GM06990 (cell line): ENCODE results near the gene MRC2.

ENCODE experiments used
- DNase-seq: peaks from one replicate; pipeline ENCODE4 v3.0.0-alpha.2; 2011; ENCODE audit not compliant: insufficient read length; ENCODE audit errors: extremely low read depth
- H3K27me3 ChIP-seq: replicated peaks from 2 replicates; pipeline ENCODE4 v1.6.0; 2011; ENCODE audit warnings: low read length; ENCODE audit not compliant: control insufficient read depth, insufficient read depth
- H3K36me3 ChIP-seq: 2 replicates; pipeline ENCODE4 v1.5.1; 2011; ENCODE audit warnings: low read length; ENCODE audit not compliant: control insufficient read depth, insufficient read depth
- H3K4me3 ChIP-seq: replicated peaks from 2 replicates; pipeline ENCODE4 v1.5.1; 2011; ENCODE audit warnings: low read depth, mild to moderate bottlenecking, control low read depth, low read length
- CTCF ChIP-seq: IDR thresholded peaks from 2 replicates; pipeline ENCODE4 v1.5.1; 2011; ENCODE audit warnings: low read length, control low read depth, mild to moderate bottlenecking, inconsistent platforms; ENCODE audit not compliant: insufficient read depth, poor library complexity, severe bottlenecking

MRC2 gene

DNA sequence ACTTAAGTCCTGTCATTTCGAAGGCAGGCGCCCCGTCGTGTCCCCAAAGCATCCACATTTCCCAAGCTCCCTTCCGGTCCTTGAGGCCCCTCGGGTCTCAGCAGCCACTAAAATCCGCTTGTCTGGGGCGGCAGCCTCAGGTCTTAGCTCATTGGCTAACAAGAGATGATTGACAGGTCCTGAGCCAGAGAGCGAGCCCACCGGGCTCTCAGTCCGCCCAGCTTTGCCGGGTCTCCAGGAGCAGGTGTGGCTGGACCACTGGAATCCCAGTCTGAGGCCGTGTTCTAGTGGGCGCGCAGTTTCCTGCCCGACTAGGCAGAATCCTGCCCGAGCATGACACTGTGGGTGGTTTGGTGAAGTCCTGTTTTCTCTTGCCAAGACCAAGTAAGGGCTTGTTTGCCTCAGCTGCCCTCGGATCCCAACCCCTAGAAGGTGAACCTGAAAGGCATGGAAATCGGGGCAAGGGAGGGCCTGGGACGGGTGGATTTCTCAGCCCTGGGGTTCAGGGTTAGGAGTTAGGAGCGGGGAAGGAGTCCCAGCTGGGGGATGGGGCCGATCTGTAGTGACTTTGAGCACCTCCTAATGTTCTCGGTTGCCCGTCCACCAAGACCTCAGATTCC is 42.8 kb downstream of the MRC2 start:
- Histone ChIP-seq H3K36me3 (no peaks in the 10 kb centered on the region), H3K27me3 (no peaks in the 10 kb centered on the region), H3K4me3 (no peak overlapping the region)
- TF ChIP-seq CTCF, result no peak
- no peak for DNase-seq

- H3K36me3 ChIP-seq, result no peaks in the 10 kb centered on the region
- DNase-seq, result no peak
- TF ChIP-seq CTCF, result no peak
- no peak overlapping the region for H3K4me3 ChIP-seq
- H3K27me3 ChIP-seq, result no peaks in the 10 kb centered on the region
Measured at GRCh38 chr17:62671553-62671952, 44.1 kb downstream of the MRC2 start.

DNA sequence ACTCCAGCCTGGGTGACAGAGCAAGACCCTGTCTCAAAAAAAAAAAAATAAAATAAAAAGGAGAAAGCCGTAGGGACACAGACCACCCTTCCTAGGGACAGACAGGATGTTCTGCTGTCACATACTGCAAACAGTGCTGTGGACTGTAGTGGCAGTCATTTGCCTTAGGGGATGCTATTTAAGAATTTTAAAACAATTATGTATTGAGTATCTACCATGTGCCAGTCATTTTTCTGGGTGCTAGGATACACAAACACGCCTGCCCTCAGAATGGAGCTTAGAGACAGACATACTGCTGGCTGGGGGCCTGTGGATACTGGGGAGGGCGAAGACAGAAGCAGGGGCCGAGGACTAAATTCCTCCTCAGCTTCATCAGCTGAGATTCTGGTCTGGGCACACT is 45.5 kb downstream of the MRC2 start:
- no peak for TF ChIP-seq CTCF
- no peaks in the 10 kb centered on the region for H3K27me3 ChIP-seq
- no peak overlapping the region for H3K4me3 ChIP-seq
- no peak for DNase-seq
- no peaks in the 10 kb centered on the region for H3K36me3 ChIP-seq

GRCh38 chr17:62673614-62674362 is 46.3 kb downstream of the MRC2 start:
- no peak for DNase-seq
- TF ChIP-seq CTCF, result no peak
- H3K27me3 ChIP-seq, result no peaks in the 10 kb centered on the region
- H3K36me3 ChIP-seq, result no peaks in the 10 kb centered on the region
- H3K4me3 ChIP-seq, result no peak overlapping the region

DNA sequence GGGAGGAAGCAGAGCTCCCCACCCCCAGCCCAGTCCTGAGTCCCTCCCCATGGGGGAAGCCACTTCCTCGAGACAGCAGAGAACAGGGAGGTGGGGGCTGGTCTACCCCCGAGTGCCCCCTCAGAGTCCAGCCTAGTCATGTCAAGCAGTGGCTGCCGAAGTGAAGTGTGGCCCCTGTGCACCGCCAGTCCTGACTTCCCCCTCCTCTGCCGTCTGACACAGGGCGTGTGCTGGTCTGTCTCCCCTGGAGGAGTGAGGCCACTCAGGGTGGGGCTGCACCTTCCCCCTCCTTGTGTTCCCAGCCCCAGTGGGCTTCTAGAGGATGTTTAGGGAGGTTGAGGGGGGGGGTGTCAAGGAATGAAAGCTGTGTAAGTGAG is 46.9 kb downstream of the MRC2 start:
- no peak overlapping the region for H3K4me3 ChIP-seq
- no peaks in the 10 kb centered on the region for H3K36me3 ChIP-seq
- TF ChIP-seq CTCF, result no peak
- no peaks in the 10 kb centered on the region for H3K27me3 ChIP-seq
- DNase-seq, result no peak
